Mucosa of rectum (tissue), 2 donors: ENCODE results near the gene USPL1.

Experiments
- H3K27ac ChIP-seq, 2 donors: one replicate each; pipeline ENCODE4 v1.7.0; 2013; ENCODE audit warnings: inconsistent platforms in 2 of 2, low read depth in 2 of 2, low read length in 2 of 2
- H3K27me3 ChIP-seq, 2 donors: one replicate each; pipeline ENCODE4 v1.7.0; 2013; ENCODE audit warnings: low read length in 2 of 2; ENCODE audit not compliant: control insufficient read depth in 2 of 2, insufficient read depth in 2 of 2
- H3K36me3 ChIP-seq, 2 donors: one replicate each; pipeline ENCODE4 v1.7.0; 2013; ENCODE audit warnings: low read length in 2 of 2; ENCODE audit not compliant: control insufficient read depth in 2 of 2, insufficient read depth in 2 of 2
- H3K4me1 ChIP-seq, 2 donors: one replicate each; pipeline ENCODE4 v1.7.0; 2013; ENCODE audit warnings: low read length in 2 of 2, mild to moderate bottlenecking in 1 of 2; ENCODE audit not compliant: control insufficient read depth in 2 of 2, insufficient read depth in 2 of 2
- H3K4me3 ChIP-seq, 2 donors: one replicate each; pipeline ENCODE4 v1.7.0; 2013; ENCODE audit warnings: low read length in 2 of 2
- H3K9ac ChIP-seq, 2 donors: one replicate each; pipeline ENCODE4 v1.7.0; 2013; ENCODE audit warnings: low read length in 2 of 2, low read depth in 1 of 2, mild to moderate bottlenecking in 1 of 2
- H3K9me3 ChIP-seq, 2 donors: one replicate each; pipeline ENCODE4 v1.7.0; 2013; ENCODE audit warnings: low read length in 2 of 2; ENCODE audit not compliant: control insufficient read depth in 2 of 2
- donor health status: healthy.
- donor health status: Normal muscosa, but diverticular disease.

USPL1 gene

DNA sequence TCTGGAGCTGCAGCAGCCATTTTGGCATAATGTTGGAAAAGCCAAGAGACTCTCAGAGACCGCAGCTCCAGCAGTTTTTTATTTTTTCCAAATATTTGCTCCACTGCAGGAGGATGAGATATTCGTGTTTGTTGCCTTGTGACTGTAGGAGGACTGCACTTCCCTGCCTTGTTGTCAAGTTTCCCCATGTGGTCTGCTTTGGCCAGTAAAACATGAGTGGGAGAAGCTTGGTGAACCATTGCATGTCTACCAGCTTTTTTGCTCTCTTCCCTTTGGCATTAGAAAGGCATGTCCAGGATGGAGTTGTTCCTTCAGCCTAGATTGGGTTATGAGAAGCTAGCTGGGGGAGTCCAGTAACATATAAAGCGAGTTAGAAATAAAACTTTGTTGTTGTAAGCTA, 69.9 kb downstream of the USPL1 start:
- no peak overlapping the region for H3K27ac ChIP-seq
- no peak overlapping the region for H3K4me3 ChIP-seq
- no peaks in the 10 kb centered on the region for H3K36me3 ChIP-seq
- H3K9me3 ChIP-seq = no peaks in the 10 kb centered on the region
- H3K27me3 ChIP-seq = no peaks in the 10 kb centered on the region
- no peak overlapping the region for H3K9ac ChIP-seq
- peaks cover 13 to 16% of the 10 kb centered on the region in 2 donors for H3K4me1 ChIP-seq

DNA sequence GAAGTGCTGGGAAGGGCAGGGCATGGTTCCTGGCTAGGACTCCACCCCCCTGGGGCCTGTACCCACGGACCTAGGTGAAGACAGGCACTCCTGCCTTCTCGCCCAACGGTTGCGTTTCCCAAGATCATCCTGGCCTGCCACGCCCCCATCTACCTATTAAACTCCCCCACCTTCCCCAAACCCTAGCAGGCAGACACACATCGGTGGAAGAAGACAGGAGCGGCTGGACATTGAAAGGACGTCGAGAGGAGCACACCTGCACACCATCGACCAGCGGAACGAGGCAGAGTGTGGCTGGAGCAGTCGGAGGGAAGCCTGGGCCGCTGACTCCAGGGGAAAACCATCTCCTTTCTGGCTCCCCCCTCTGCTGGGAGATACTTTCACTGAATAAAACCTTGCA, 72.0 kb downstream of the USPL1 start:
- Histone ChIP-seq H3K4me3 (peak overlapping the region in 1 of 2 donors; percentile 79), H3K4me1 (peaks cover 13 to 16% of the 10 kb centered on the region in 2 donors), H3K9me3 (no peaks in the 10 kb centered on the region), H3K27ac (peak overlapping the region; percentile 76 to 88), H3K27me3 (no peaks in the 10 kb centered on the region), H3K36me3 (no peaks in the 10 kb centered on the region), H3K9ac (peak overlapping the region; percentile 50 to 56)

- Histone ChIP-seq H3K9me3 (no peaks in the 10 kb centered on the region), H3K4me1 (peaks cover 13 to 14% of the 10 kb centered on the region in 2 donors), H3K27me3 (no peaks in the 10 kb centered on the region), H3K27ac (peak overlapping the region; percentile 76 to 88), H3K9ac (peak overlapping the region; percentile 50 to 56), H3K36me3 (no peaks in the 10 kb centered on the region), H3K4me3 (peak overlapping the region; percentile 61 to 79)
Measured at GRCh38 chr13:30690282-30691188, 72.8 kb downstream of the USPL1 start.

DNA sequence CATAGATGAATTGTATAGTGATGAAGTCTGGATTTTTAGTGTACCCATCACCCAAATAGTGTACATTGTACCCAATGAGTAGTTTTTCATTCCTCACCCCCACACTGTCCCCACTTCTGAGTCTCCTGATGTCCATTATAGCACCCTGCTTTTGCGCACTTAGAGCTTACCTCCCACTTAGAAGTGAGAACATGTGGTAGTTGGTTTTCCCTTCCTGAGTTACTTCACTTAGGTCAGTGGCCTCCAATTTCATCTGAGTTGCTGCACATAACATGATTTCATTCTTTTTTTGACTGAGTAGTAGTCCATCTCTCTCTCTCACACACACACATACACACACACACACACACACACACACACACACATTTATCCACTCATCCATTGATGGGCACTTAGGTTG, 74.4 kb downstream of the USPL1 start:
- peaks cover 7 to 13% of the 10 kb centered on the region in 2 donors for H3K4me1 ChIP-seq
- H3K27me3 ChIP-seq = no peaks in the 10 kb centered on the region
- no peak overlapping the region for H3K27ac ChIP-seq
- no peaks in the 10 kb centered on the region for H3K9me3 ChIP-seq
- H3K9ac ChIP-seq = no peak overlapping the region
- no peaks in the 10 kb centered on the region for H3K36me3 ChIP-seq
- H3K4me3 ChIP-seq = no peak overlapping the region

DNA sequence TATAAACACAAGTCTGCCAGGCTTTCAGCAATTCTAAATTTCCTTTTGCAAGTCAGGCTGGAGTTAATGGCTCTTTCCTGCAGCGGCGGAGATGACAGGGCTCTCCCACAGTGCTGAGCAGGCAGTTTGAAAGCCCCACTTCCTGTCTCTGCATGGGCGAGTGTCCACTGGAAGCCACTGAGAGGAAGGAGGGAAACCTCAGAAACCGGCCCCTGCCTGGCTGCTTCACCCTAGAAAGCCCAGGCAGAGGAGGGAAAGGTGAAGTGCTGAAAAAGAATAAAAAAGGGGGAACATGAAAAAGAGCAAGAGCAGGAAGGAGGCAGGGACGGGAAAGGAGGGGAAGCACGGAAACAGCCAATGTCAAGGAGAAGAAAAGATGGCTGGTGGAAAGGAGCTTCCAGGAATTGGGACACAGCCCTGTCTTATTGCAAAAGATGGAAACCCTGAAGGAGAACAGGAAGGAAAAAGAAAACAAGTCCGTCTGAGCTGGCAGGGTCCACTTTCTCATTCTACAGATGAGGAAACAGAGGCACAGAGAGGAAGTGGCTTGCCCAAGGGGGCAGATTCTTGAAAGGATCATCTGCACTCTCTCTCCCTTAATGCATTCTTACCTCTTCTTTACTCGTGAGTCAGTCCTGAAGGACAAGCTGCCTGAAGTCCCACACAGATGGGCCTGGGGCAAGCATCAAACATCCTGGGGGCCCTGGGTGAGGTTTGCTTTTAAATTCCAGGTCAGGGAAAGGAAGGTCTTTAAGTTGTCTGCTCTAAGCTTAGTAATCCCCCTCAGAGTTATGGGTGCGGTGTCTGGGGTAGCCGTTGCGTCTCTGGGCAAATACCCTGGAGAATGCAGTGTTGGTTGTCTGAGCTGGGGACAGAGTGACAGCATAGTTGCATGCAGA, 78.8 kb downstream of the USPL1 start:
- Histone ChIP-seq H3K9me3 (no peaks in the 10 kb centered on the region), H3K4me1 (peaks cover 4 to 10% of the 10 kb centered on the region in 2 donors), H3K9ac (peak overlapping the region in 1 of 2 donors; percentile 10), H3K27ac (peak overlapping the region in 1 of 2 donors; percentile 58), H3K36me3 (no peaks in the 10 kb centered on the region), H3K27me3 (no peaks in the 10 kb centered on the region), H3K4me3 (peak overlapping the region in 1 of 2 donors; percentile 23)

DNA sequence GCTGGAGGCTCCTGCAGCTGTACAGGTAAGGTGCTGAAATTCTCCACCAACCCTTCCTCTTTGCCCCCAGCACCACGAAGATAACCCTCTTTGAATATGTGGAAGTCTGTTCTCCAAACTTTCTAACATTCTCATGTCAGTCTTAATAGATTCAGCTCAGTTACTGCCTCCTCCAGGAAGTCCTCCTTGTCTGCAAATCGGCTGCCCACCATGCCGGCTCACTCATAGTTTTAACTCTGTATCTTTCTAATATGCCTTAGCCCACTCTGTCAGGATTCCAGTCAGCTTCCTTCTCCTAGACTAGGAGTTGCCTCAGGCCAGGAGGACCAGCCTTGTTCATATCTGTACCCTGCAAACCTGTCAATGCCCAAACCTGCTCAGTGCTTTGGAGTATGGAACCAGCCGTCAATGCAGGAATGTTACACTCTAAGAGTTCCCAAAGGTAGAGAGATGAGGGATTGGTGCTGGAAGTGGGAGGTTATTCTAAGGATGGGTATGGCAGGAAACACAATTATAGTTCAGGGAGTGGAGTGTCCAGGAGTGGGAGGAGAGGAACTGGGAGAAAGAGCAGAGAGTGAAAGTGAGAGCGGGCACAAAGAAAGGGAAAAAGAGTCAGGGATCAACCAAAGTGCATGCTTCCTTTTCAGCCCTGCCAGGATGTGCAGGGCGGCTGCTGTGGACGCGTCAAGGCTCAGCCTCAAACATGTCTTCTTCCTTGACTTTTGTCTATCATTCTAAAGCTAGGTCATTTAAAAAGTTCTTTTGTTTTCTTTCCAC, 79.6 kb downstream of the USPL1 start:
- H3K27me3 ChIP-seq = no peaks in the 10 kb centered on the region
- H3K27ac ChIP-seq = peak overlapping the region; percentile 3 to 58

GRCh38 chr13:30697996-30698401, 80.3 kb downstream of the USPL1 start:
- no peaks in the 10 kb centered on the region for H3K36me3 ChIP-seq
- peaks cover 4 to 10% of the 10 kb centered on the region in 2 donors for H3K4me1 ChIP-seq
- H3K4me3 ChIP-seq = peak overlapping the region in 1 of 2 donors; percentile 61
- no peaks in the 10 kb centered on the region for H3K9me3 ChIP-seq
- peak overlapping the region; percentile 3 to 58 for H3K27ac ChIP-seq
- no peaks in the 10 kb centered on the region for H3K27me3 ChIP-seq
- peak overlapping the region in 1 of 2 donors; percentile 9 for H3K9ac ChIP-seq

More for the DNA sequence above, 79.6 kb downstream of the USPL1 start:
- no peaks in the 10 kb centered on the region for H3K36me3 ChIP-seq
- peak overlapping the region in 1 of 2 donors; percentile 61 for H3K4me3 ChIP-seq
- H3K9me3 ChIP-seq = no peaks in the 10 kb centered on the region
- H3K9ac ChIP-seq = peak overlapping the region in 1 of 2 donors; percentile 9
- peaks cover 4 to 10% of the 10 kb centered on the region in 2 donors for H3K4me1 ChIP-seq

GRCh38 chr13:30698488-30699005, 80.8 kb downstream of the USPL1 start:
- H3K9me3 ChIP-seq = no peaks in the 10 kb centered on the region
- peaks cover 4 to 10% of the 10 kb centered on the region in 2 donors for H3K4me1 ChIP-seq
- H3K9ac ChIP-seq = no peak overlapping the region
- no peak overlapping the region for H3K27ac ChIP-seq
- H3K27me3 ChIP-seq = no peaks in the 10 kb centered on the region
- H3K4me3 ChIP-seq = no peak overlapping the region
- no peaks in the 10 kb centered on the region for H3K36me3 ChIP-seq

- no peaks in the 10 kb centered on the region for H3K36me3 ChIP-seq
- no peak overlapping the region for H3K4me3 ChIP-seq
- no peak overlapping the region for H3K27ac ChIP-seq
- peaks cover 4 to 10% of the 10 kb centered on the region in 2 donors for H3K4me1 ChIP-seq
- H3K9me3 ChIP-seq = no peaks in the 10 kb centered on the region
- no peak overlapping the region for H3K9ac ChIP-seq
- no peaks in the 10 kb centered on the region for H3K27me3 ChIP-seq
Measured at GRCh38 chr13:30700364-30700763, 82.6 kb downstream of the USPL1 start.
